Peyer's patch (tissue), 4 donors: Measurements from ENCODE around the gene ZNF692.

Experiments used
- CTCF ChIP-seq, 6 experiments: fragments of 450-650 bp in 4 of 6; fragments of 200-600 bp in 2 of 6; sonication (generic) in 1 of 6; IDR thresholded peaks; one replicate each; pipeline ENCODE4 v1.5.1; 2017 to 2019; ENCODE audit warnings: antibody characterized with exemption in 6 of 6, mild to moderate bottlenecking in 3 of 6, moderate library complexity in 1 of 6
- POLR2A ChIP-seq, 2 donors: fragments of 450-650 bp; IDR thresholded peaks; one replicate each; pipeline ENCODE4 v1.5.1; 2017; ENCODE audit warnings: antibody characterized with exemption in 2 of 2, mild to moderate bottlenecking in 2 of 2, moderate library complexity in 2 of 2

- TF ChIP-seq POLR2A (IDR thresholded peaks at IDR 0.05) = no peak
- TF ChIP-seq CTCF (IDR thresholded peaks at IDR 0.05) = no peak
Measured at GRCh38 chr1:248824701-248825100, 34.2 kb downstream of the ZNF692 start.
